SU-DHL-6 (cell line): ENCODE data around the gene HOXC6.

Experiments
- H2AFZ ChIP-seq: fragments of 200-600 bp; sonication (generic); 2 replicates; pipeline ENCODE4 v1.6.1; 2014; ENCODE audit warnings: low read depth, mild to moderate bottlenecking, moderate library complexity, mixed read lengths, antibody characterized with exemption, low read length; ENCODE audit not compliant: severe bottlenecking
- H3F3A ChIP-seq: fragments of 200-600 bp; shearing (Covaris generic); 2 replicates; pipeline ENCODE4 v1.6.0; 2016; ENCODE audit warnings: antibody characterized with exemption, mild to moderate bottlenecking; ENCODE audit not compliant: insufficient read depth
- H3K27ac ChIP-seq: fragments of 200-600 bp; sonication (generic); 2 replicates; pipeline ENCODE4 v1.5.1; 2016; ENCODE audit warnings: low read depth, mild to moderate bottlenecking, low read length, moderate library complexity, mixed read lengths
- H3K27me3 ChIP-seq: fragments of 200-600 bp; sonication (generic), shearing (Covaris generic); 2 replicates; pipeline ENCODE4 v1.6.0; 2014; ENCODE audit warnings: mild to moderate bottlenecking, low read length
- H3K36me3 ChIP-seq: fragments of 200-600 bp; sonication (generic); 2 replicates; pipeline ENCODE4 v1.6.1; 2014; ENCODE audit warnings: mild to moderate bottlenecking, low read length, mixed read lengths
- H3K4me2 ChIP-seq: fragments of 300-600, 200-600 bp; shearing (Covaris generic), sonication (generic); 2 replicates; pipeline ENCODE4 v1.6.0; 2014; ENCODE audit warnings: low read length, low read depth, mild to moderate bottlenecking; ENCODE audit not compliant: poor library complexity, severe bottlenecking
- H3K4me3 ChIP-seq: fragments of 200-600 bp; sonication (generic); 2 replicates; pipeline ENCODE4 v1.5.1; 2014; ENCODE audit warnings: antibody characterized with exemption, low read length, mild to moderate bottlenecking, mixed read lengths; ENCODE audit not compliant: insufficient read depth, poor library complexity, severe bottlenecking
- H3K79me2 ChIP-seq: fragments of 200-600 bp; sonication (generic); 2 replicates; pipeline ENCODE4 v1.6.1; 2014; ENCODE audit warnings: mild to moderate bottlenecking, low read length, moderate library complexity; ENCODE audit not compliant: insufficient read depth
- H3K9ac ChIP-seq: fragments of 200-600 bp; sonication (generic); 2 replicates; pipeline ENCODE4 v1.7.0; 2014; ENCODE audit warnings: mild to moderate bottlenecking, low read length
- H3K9me2 ChIP-seq: fragments of 200-600 bp; sonication (generic); replicated peaks from 2 replicates; pipeline ENCODE4 v1.6.1; 2014; ENCODE audit warnings: low read length; ENCODE audit not compliant: insufficient read depth
- H3K9me3 ChIP-seq: fragments of 200-600 bp; sonication (generic); 2 replicates; pipeline ENCODE4 v1.6.1; 2014; ENCODE audit warnings: low read length, mixed read lengths; ENCODE audit not compliant: insufficient read depth
- H4K20me1 ChIP-seq: fragments of 200-600 bp; sonication (generic); 2 replicates; pipeline ENCODE4 v1.6.1; 2014; ENCODE audit warnings: low read depth, mild to moderate bottlenecking, antibody characterized with exemption, low read length, moderate library complexity, mixed read lengths
- CTCF ChIP-seq: fragments of 200-600 bp; sonication (generic); IDR thresholded peaks from one replicate; pipeline ENCODE4 v1.5.1; 2017; ENCODE audit warnings: antibody characterized with exemption, mild to moderate bottlenecking, low read length, moderate library complexity; ENCODE audit not compliant: insufficient read depth, poor library complexity, severe bottlenecking
- EZH2phosphoT487 ChIP-seq: fragments of 200-600 bp; sonication (generic), shearing (Covaris generic); conservative IDR thresholded peaks from 2 replicates; pipeline ENCODE4 v1.6.1; 2018; ENCODE audit warnings: mild to moderate bottlenecking, antibody characterized with exemption, low read length, moderate library complexity, mixed read lengths

HOXC6 gene

GRCh38 chr12:54046809-54047159 lies 18.5 kb downstream of the HOXC6 start:
- Histone ChIP-seq H3K9ac (no peak overlapping the region), H3K27me3 (no peaks in the 10 kb centered on the region), H3K79me2 (no peaks in the 10 kb centered on the region), H3K9me2 (no peaks in the 10 kb centered on the region), H3K4me3 (no peak overlapping the region), H2AFZ (no peak overlapping the region), H4K20me1 (no peaks in the 10 kb centered on the region), H3K27ac (no peak overlapping the region), H3K36me3 (no peaks in the 10 kb centered on the region), H3F3A (no peaks in the 10 kb centered on the region), H3K4me2 (no peak overlapping the region), H3K9me3 (no peaks in the 10 kb centered on the region)
- no peak for TF ChIP-seq EZH2phosphoT487

GRCh38 chr12:54047160-54047963 lies 19.1 kb downstream of the HOXC6 start:
- Histone ChIP-seq H3K9me2 (no peaks in the 10 kb centered on the region), H3K9me3 (no peaks in the 10 kb centered on the region), H4K20me1 (no peaks in the 10 kb centered on the region), H3K9ac (no peak overlapping the region), H3F3A (no peaks in the 10 kb centered on the region), H3K4me3 (no peak overlapping the region), H3K79me2 (no peaks in the 10 kb centered on the region), H3K4me2 (no peak overlapping the region), H3K27me3 (no peaks in the 10 kb centered on the region), H3K27ac (no peak overlapping the region), H3K36me3 (no peaks in the 10 kb centered on the region), H2AFZ (no peak overlapping the region)
- no peak for TF ChIP-seq EZH2phosphoT487
- no peak for TF ChIP-seq CTCF

GRCh38 chr12:54047964-54048303 lies 19.7 kb downstream of the HOXC6 start:
- no peaks in the 10 kb centered on the region for H3K9me2 ChIP-seq
- H4K20me1 ChIP-seq: no peaks in the 10 kb centered on the region
- H3K36me3 ChIP-seq: no peaks in the 10 kb centered on the region
- no peaks in the 10 kb centered on the region for H3K27me3 ChIP-seq
- no peaks in the 10 kb centered on the region for H3F3A ChIP-seq
- no peak for TF ChIP-seq EZH2phosphoT487
- no peak overlapping the region for H3K27ac ChIP-seq
- no peak overlapping the region for H3K9ac ChIP-seq
- no peak overlapping the region for H3K4me3 ChIP-seq
- no peak overlapping the region for H2AFZ ChIP-seq
- no peak overlapping the region for H3K4me2 ChIP-seq
- no peaks in the 10 kb centered on the region for H3K79me2 ChIP-seq
- H3K9me3 ChIP-seq: no peaks in the 10 kb centered on the region

GRCh38 chr12:54048406-54049093 lies 20.3 kb downstream of the HOXC6 start:
- Histone ChIP-seq H3K36me3 (no peaks in the 10 kb centered on the region), H3F3A (no peaks in the 10 kb centered on the region), H3K27me3 (no peaks in the 10 kb centered on the region), H3K9ac (no peak overlapping the region), H2AFZ (no peak overlapping the region), H3K4me3 (no peak overlapping the region), H3K79me2 (no peaks in the 10 kb centered on the region), H4K20me1 (no peaks in the 10 kb centered on the region), H3K9me3 (no peaks in the 10 kb centered on the region), H3K4me2 (no peak overlapping the region), H3K27ac (no peak overlapping the region), H3K9me2 (no peaks in the 10 kb centered on the region)
- TF ChIP-seq EZH2phosphoT487: no peak
- no peak for TF ChIP-seq CTCF
